Vagina (tissue), 2 donors: ENCODE measurements around the gene MRGPRF.

Source experiments
- CTCF ChIP-seq, 3 experiments: fragments of 450-650 bp in 2 of 3; fragments of 200-600 bp in 1 of 3; sonication (generic) in 1 of 3; IDR thresholded peaks; one replicate each; pipeline ENCODE4 v1.5.1; 2017 to 2019; ENCODE audit warnings: antibody characterized with exemption in 3 of 3, mild to moderate bottlenecking in 2 of 3, moderate library complexity in 2 of 3
- POLR2AphosphoS5 ChIP-seq, 2 donors: sonication (generic); formaldehyde crosslinking; IDR thresholded peaks; one replicate each; pipeline ENCODE4 v1.9.0; 2017; ENCODE audit warnings: antibody characterized with exemption in 2 of 2, mild to moderate bottlenecking in 2 of 2, low read depth in 1 of 2; ENCODE audit not compliant: insufficient read depth in 1 of 2

GRCh38 chr11:69055598-69056516 lies 42.8 kb upstream of the MRGPRF start:
- TF ChIP-seq CTCF (IDR thresholded peaks at IDR 0.05) (no peak), POLR2AphosphoS5 (IDR thresholded peaks at IDR 0.05; ENCODE audit: insufficient read depth in 1 of 2, low read depth in 1 of 2) (no peak)
